ENCODE data around the gene TOLLIP. TPM values are rescaled to one million over a fixed set of nuclear protein-coding genes. Genes with fewer than 3 reads are reported as not detected.

TOLLIP gene
- total and polyA plus RNA-seq, 9 of the 15 experiments (the other 6 are each of a cell fraction or from before 2014, with no cell fraction given), result 0.23 to 22.8 (median 7.1) TPM

DNA sequence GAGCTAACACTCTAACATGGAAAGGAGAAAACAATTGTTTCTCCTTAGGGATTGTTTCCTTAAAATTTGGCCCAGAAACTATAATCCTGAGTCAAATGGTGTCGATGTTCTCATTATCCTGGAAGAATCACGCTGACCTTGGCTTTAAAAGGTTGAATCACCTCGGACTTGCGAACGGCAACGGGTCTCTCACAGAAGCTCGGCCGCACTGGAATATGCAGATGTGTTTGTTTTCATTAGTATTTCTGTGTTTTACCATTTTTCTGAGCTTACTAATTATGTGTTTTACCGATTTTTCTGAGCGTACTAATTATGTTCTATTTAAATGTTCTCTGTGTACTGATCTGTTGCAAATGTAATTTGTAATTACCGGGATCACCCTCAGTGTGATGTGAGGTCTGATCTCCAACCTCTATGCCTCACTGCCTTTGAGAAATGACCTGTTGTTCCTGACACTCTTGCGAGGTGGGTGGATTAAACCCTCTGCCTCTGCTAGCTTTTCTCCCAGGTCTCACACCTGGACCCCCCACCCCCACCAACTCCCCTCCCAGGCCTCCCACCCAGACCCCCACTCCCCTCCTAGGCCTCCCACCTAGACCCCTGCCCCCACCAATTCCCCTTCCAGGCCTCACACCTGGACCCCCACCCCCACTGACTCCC is 42.0 kb upstream of the TOLLIP start (continued):
- TF ChIP-seq, protein P1, sequence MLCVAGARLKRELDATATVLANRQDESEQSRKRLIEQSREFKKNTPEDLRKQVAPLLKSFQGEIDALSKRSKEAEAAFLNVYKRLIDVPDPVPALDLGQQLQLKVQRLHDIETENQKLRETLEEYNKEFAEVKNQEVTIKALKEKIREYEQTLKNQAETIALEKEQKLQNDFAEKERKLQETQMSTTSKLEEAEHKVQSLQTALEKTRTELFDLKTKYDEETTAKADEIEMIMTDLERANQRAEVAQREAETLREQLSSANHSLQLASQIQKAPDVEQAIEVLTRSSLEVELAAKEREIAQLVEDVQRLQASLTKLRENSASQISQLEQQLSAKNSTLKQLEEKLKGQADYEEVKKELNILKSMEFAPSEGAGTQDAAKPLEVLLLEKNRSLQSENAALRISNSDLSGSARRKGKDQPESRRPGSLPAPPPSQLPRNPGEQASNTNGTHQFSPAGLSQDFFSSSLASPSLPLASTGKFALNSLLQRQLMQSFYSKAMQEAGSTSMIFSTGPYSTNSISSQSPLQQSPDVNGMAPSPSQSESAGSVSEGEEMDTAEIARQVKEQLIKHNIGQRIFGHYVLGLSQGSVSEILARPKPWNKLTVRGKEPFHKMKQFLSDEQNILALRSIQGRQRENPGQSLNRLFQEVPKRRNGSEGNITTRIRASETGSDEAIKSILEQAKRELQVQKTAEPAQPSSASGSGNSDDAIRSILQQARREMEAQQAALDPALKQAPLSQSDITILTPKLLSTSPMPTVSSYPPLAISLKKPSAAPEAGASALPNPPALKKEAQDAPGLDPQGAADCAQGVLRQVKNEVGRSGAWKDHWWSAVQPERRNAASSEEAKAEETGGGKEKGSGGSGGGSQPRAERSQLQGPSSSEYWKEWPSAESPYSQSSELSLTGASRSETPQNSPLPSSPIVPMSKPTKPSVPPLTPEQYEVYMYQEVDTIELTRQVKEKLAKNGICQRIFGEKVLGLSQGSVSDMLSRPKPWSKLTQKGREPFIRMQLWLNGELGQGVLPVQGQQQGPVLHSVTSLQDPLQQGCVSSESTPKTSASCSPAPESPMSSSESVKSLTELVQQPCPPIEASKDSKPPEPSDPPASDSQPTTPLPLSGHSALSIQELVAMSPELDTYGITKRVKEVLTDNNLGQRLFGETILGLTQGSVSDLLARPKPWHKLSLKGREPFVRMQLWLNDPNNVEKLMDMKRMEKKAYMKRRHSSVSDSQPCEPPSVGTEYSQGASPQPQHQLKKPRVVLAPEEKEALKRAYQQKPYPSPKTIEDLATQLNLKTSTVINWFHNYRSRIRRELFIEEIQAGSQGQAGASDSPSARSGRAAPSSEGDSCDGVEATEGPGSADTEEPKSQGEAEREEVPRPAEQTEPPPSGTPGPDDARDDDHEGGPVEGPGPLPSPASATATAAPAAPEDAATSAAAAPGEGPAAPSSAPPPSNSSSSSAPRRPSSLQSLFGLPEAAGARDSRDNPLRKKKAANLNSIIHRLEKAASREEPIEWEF (CRISPR knock-in tag; IDR thresholded peaks at IDR 0.05), result no peak
- TF ChIP-seq, protein P2, sequence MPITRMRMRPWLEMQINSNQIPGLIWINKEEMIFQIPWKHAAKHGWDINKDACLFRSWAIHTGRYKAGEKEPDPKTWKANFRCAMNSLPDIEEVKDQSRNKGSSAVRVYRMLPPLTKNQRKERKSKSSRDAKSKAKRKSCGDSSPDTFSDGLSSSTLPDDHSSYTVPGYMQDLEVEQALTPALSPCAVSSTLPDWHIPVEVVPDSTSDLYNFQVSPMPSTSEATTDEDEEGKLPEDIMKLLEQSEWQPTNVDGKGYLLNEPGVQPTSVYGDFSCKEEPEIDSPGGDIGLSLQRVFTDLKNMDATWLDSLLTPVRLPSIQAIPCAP (CRISPR knock-in tag; IDR thresholded peaks at IDR 0.05; ENCODE audit: borderline replicate concordance), result no peak
- TF ChIP-seq, protein P3, sequence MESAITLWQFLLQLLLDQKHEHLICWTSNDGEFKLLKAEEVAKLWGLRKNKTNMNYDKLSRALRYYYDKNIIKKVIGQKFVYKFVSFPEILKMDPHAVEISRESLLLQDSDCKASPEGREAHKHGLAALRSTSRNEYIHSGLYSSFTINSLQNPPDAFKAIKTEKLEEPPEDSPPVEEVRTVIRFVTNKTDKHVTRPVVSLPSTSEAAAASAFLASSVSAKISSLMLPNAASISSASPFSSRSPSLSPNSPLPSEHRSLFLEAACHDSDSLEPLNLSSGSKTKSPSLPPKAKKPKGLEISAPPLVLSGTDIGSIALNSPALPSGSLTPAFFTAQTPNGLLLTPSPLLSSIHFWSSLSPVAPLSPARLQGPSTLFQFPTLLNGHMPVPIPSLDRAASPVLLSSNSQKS (CRISPR knock-in tag; IDR thresholded peaks at IDR 0.05), result no peak
- TF ChIP-seq, protein P4, sequence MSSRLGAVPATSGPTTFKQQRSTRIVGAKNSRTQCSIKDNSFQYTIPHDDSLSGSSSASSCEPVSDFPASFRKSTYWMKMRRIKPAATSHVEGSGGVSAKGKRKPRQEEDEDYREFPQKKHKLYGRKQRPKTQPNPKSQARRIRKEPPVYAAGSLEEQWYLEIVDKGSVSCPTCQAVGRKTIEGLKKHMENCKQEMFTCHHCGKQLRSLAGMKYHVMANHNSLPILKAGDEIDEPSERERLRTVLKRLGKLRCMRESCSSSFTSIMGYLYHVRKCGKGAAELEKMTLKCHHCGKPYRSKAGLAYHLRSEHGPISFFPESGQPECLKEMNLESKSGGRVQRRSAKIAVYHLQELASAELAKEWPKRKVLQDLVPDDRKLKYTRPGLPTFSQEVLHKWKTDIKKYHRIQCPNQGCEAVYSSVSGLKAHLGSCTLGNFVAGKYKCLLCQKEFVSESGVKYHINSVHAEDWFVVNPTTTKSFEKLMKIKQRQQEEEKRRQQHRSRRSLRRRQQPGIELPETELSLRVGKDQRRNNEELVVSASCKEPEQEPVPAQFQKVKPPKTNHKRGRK (tag; IDR thresholded peaks at IDR 0.05), result no peak
- TF ChIP-seq, protein P5, sequence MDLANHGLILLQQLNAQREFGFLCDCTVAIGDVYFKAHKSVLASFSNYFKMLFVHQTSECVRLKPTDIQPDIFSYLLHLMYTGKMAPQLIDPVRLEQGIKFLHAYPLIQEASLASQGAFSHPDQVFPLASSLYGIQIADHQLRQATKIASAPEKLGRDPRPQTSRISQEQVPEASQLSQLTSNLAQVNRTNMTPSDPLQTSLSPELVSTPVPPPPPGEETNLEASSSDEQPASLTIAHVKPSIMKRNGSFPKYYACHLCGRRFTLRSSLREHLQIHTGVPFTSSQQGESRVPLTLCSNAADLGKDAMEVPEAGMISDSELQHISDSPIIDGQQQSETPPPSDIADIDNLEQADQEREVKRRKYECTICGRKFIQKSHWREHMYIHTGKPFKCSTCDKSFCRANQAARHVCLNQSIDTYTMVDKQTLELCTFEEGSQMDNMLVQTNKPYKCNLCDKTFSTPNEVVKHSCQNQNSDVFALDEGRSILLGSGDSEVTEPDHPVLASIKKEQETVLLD (IDR thresholded peaks at IDR 0.05), result no peak
- TF ChIP-seq ASH1L (IDR thresholded peaks at IDR 0.05; ENCODE audit: borderline replicate concordance, low read depth, partially characterized antibody) (no peak), KAT2B (IDR thresholded peaks at IDR 0.05; ENCODE audit: low read depth, low read length) (no peak), ZNF175 (CRISPR knock-in tag; IDR thresholded peaks at IDR 0.05; ENCODE audit: low read depth) (no peak), KDM5B (IDR thresholded peaks at IDR 0.05; ENCODE audit: insufficient replicate concordance, low read depth, low read length) (peak; percentile 78), SAFB2 (IDR thresholded peaks at IDR 0.05; ENCODE audit: borderline replicate concordance, low read depth, low read length, severe bottlenecking) (no peak), POU5F1 (IDR thresholded peaks at IDR 0.05; ENCODE audit: borderline replicate concordance, low read depth, low read length, partially characterized antibody) (no peak), HMGN3 (IDR thresholded peaks at IDR 0.05; ENCODE audit: borderline replicate concordance, extremely low read depth, insufficient read length, low read depth, low read length) (no peak)
- TF ChIP-seq, protein P6, sequence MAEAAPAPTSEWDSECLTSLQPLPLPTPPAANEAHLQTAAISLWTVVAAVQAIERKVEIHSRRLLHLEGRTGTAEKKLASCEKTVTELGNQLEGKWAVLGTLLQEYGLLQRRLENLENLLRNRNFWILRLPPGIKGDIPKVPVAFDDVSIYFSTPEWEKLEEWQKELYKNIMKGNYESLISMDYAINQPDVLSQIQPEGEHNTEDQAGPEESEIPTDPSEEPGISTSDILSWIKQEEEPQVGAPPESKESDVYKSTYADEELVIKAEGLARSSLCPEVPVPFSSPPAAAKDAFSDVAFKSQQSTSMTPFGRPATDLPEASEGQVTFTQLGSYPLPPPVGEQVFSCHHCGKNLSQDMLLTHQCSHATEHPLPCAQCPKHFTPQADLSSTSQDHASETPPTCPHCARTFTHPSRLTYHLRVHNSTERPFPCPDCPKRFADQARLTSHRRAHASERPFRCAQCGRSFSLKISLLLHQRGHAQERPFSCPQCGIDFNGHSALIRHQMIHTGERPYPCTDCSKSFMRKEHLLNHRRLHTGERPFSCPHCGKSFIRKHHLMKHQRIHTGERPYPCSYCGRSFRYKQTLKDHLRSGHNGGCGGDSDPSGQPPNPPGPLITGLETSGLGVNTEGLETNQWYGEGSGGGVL (CRISPR knock-in tag; IDR thresholded peaks at IDR 0.05), result no peak

Measured in K562 (cell line).